Mucosa of rectum (tissue), 2 donors: ENCODE measurements around the gene EFR3B.

Source experiments
- H3K27ac ChIP-seq, 2 donors: one replicate each; pipeline ENCODE4 v1.7.0; 2013; ENCODE audit warnings: inconsistent platforms in 2 of 2, low read depth in 2 of 2, low read length in 2 of 2
- H3K27me3 ChIP-seq, 2 donors: one replicate each; pipeline ENCODE4 v1.7.0; 2013; ENCODE audit warnings: low read length in 2 of 2; ENCODE audit not compliant: control insufficient read depth in 2 of 2, insufficient read depth in 2 of 2
- H3K36me3 ChIP-seq, 2 donors: one replicate each; pipeline ENCODE4 v1.7.0; 2013; ENCODE audit warnings: low read length in 2 of 2; ENCODE audit not compliant: control insufficient read depth in 2 of 2, insufficient read depth in 2 of 2
- H3K4me1 ChIP-seq, 2 donors: one replicate each; pipeline ENCODE4 v1.7.0; 2013; ENCODE audit warnings: low read length in 2 of 2, mild to moderate bottlenecking in 1 of 2; ENCODE audit not compliant: control insufficient read depth in 2 of 2, insufficient read depth in 2 of 2
- H3K4me3 ChIP-seq, 2 donors: one replicate each; pipeline ENCODE4 v1.7.0; 2013; ENCODE audit warnings: low read length in 2 of 2
- H3K9ac ChIP-seq, 2 donors: one replicate each; pipeline ENCODE4 v1.7.0; 2013; ENCODE audit warnings: low read length in 2 of 2, low read depth in 1 of 2, mild to moderate bottlenecking in 1 of 2
- H3K9me3 ChIP-seq, 2 donors: one replicate each; pipeline ENCODE4 v1.7.0; 2013; ENCODE audit warnings: low read length in 2 of 2; ENCODE audit not compliant: control insufficient read depth in 2 of 2
- donor health status: healthy.
- donor health status: Normal muscosa, but diverticular disease.

The EFR3B gene

DNA sequence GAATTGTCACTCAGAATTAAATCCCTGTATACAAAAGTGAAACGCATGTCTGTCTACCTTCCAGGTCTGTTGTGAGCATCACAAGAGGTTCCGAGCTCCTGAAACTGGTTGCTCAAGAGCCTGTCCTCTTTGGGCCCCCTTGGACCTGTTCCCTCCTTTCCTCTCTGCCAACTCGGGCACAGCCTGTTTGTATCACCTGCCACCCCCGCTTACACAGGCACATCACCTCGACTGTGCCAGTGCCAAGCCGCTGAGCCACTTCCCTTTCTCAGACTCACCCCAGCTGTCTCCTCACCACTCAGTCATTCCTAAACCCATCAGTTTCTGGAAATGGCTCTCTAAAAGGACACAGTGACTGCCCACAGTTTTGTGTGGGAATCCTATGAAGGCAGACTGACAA lies 3.1 kb downstream of the EFR3B start:
- Histone ChIP-seq H3K9me3 (no peaks in the 10 kb centered on the region), H3K4me1 (peaks cover 16 to 17% of the 10 kb centered on the region in 2 donors), H3K27ac (no peak overlapping the region), H3K4me3 (no peak overlapping the region), H3K36me3 (no peaks in the 10 kb centered on the region), H3K27me3 (peaks cover 7 to 14% of the 10 kb centered on the region in 2 donors), H3K9ac (no peak overlapping the region)

DNA sequence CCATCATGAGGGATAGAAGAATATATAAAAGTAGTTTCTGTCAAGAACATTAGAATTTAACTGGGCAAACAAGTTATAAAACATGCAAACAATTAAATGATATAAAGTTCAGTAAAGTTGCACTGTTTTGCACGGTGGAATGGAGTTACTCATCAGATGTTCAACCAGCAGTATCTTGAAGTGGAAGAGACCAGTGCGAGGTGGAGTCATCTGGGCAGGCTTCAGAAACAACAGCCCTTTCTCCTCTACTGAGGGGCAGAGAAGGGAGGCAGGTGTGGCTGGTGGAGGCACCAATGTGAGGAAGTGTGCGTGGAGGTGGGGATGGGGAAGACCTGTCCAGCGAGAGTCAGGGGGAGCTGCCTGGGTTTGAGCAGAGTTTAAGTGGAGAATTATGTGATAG lies 7.5 kb downstream of the EFR3B start:
- no peaks in the 10 kb centered on the region for H3K36me3 ChIP-seq
- no peaks in the 10 kb centered on the region for H3K4me1 ChIP-seq
- H3K4me3 ChIP-seq, result no peak overlapping the region
- no peaks in the 10 kb centered on the region for H3K27me3 ChIP-seq
- H3K9me3 ChIP-seq, result no peaks in the 10 kb centered on the region
- no peak overlapping the region for H3K27ac ChIP-seq
- no peak overlapping the region for H3K9ac ChIP-seq

DNA sequence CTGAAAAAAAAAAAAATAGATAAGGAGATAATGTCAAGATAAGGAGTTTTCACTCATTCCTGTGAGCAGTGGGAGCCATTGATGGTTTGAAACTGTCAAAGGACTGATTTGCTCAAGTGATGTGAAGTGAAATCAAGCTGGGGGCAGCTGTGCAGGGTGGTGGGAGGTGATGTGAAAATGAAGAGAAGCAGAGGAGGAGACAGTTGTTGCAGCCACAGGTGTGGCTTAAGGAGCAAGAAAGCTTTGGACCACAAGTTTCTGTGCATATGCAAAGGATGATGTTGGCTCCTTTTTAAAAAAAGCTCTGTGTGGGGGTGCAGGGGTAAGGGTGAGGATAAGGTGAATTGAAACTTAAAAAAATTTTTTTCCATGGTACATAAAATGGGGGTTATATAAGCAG lies 8.3 kb downstream of the EFR3B start:
- no peaks in the 10 kb centered on the region for H3K27me3 ChIP-seq
- H3K4me3 ChIP-seq, result no peak overlapping the region
- H3K9me3 ChIP-seq, result no peaks in the 10 kb centered on the region
- H3K27ac ChIP-seq, result no peak overlapping the region
- no peaks in the 10 kb centered on the region for H3K36me3 ChIP-seq
- H3K4me1 ChIP-seq, result no peaks in the 10 kb centered on the region
- no peak overlapping the region for H3K9ac ChIP-seq

DNA sequence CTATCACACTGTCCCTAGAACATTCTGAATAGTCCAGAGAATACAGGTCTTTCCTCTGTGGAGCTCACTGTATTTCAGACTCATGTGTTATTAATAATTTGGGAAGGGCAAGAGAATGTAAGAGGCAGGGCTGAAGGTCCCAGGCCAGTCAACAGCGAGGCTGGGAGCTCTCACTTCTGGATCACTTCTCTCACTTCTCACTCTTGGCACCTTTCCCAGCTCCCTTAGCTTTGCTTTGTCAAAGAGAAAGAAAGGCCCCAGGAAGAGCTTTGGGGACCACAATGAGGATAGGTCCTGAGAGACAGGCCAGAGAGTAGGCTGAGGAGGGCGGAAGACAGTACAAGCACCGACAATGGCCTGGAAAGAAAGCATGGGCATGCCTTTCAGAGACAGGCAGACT lies 11.2 kb downstream of the EFR3B start:
- H3K27ac ChIP-seq, result no peak overlapping the region
- no peaks in the 10 kb centered on the region for H3K4me1 ChIP-seq
- H3K36me3 ChIP-seq, result no peaks in the 10 kb centered on the region
- H3K4me3 ChIP-seq, result no peak overlapping the region
- no peaks in the 10 kb centered on the region for H3K9me3 ChIP-seq
- no peaks in the 10 kb centered on the region for H3K27me3 ChIP-seq
- no peak overlapping the region for H3K9ac ChIP-seq

DNA sequence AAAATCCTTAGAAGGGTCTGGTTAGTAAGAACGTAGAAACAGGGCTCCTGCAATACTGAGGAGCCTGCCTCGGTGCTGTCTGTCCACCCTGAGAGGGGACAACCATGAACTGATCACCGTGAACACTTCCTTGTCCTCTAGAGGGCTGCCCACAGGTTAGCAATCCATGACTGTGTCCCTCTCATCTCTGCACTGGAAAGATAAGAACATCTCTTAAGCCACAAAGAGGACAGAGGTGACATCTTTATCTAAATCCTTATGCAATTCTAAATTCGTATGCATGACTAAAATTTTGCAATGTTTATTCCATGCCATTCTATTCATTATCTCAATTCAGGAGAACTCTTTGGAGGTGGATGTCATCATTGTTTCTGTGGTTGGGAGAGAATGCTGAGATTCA lies 12.8 kb downstream of the EFR3B start:
- Histone ChIP-seq H3K27ac (no peak overlapping the region), H3K36me3 (no peaks in the 10 kb centered on the region), H3K9ac (no peak overlapping the region), H3K9me3 (no peaks in the 10 kb centered on the region), H3K4me1 (no peaks in the 10 kb centered on the region), H3K27me3 (no peaks in the 10 kb centered on the region), H3K4me3 (no peak overlapping the region)

DNA sequence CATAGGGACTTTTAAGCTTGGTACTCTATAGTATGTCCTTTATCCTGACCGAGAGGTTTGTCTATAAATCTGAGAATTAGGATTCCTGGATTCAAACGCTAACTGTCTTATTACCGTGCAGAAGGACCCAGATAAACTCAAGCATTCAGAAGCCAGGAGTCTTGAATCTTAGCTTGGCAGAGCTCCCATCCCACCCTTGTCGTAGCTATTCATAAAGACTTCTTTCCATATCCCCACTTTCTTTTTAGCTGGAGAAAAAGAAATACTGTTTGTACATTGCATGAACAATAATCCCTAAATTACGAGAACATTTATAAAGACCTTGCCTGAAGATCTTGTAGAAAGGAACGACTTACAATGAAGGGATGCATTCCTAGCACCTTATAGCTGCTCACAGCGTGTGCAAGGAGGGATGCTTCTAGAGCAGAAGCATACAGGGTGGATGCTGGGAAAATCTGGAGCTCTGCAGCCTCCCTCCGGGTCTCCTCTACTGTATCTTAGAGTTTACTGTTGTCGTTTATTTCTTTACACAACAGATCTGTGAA lies 13.6 kb downstream of the EFR3B start:
- Histone ChIP-seq H3K36me3 (no peaks in the 10 kb centered on the region), H3K9me3 (no peaks in the 10 kb centered on the region), H3K9ac (no peak overlapping the region), H3K27me3 (no peaks in the 10 kb centered on the region), H3K27ac (no peak overlapping the region), H3K4me1 (no peaks in the 10 kb centered on the region), H3K4me3 (no peak overlapping the region)

DNA sequence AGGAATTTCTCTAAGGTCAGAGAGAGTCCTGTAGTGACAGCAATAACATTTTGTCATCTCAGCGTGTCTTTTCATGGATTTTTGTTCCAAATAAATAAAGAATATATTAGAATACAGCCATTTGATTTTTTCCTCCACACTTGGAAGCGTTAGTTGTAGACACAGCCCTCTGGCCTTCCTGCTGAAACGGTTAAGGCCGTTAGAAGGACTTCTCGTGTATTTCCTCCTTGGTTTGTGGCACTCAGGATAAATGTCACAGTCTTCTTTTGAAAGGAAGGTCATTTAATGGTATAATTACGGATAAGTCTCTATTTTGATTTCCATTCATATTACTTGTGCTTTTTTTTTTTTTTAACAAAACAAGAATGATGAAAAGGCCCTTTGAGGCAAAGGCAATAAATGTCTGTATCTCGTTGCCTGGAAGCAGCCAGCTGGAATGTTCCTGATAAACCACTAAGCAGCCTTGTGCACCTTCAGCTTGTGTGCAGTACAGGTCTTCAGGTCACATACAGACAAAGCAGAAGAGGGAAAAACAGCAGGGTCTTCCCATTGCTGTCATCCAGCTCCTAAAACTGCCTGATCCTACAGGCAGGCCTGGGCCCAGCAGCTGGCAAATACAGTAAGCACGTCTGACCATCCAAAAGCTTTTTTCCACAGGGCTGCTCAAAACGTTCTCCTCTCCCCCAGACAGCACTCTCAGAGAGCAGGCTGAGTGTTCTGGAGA lies 14.4 kb downstream of the EFR3B start:
- Histone ChIP-seq H3K27ac (no peak overlapping the region), H3K4me3 (no peak overlapping the region), H3K27me3 (no peaks in the 10 kb centered on the region), H3K9me3 (no peaks in the 10 kb centered on the region), H3K4me1 (no peaks in the 10 kb centered on the region), H3K36me3 (no peaks in the 10 kb centered on the region), H3K9ac (no peak overlapping the region)

DNA sequence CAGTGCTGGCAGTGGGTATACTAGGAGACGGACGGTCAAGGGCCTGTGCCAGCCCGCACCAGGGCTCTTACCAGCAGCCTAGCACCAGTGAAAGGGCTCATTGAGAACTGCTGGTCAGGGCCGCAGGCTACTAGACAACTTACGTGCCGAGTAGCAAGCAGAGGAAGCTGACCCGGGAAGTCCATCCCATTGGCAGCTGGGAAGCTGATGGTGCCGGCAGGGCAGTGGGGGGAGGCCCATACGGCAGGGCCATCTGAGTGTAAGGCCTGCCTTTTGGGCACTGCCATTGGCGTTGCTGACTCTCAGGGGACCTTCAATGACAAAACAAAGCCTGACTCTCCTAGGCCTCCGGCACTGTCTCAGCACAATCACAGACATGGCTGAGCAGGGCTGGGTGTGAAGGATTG lies 20.6 kb downstream of the EFR3B start:
- Histone ChIP-seq H3K36me3 (no peaks in the 10 kb centered on the region), H3K4me3 (no peak overlapping the region), H3K4me1 (no peaks in the 10 kb centered on the region), H3K9ac (no peak overlapping the region), H3K9me3 (no peaks in the 10 kb centered on the region), H3K27me3 (no peaks in the 10 kb centered on the region), H3K27ac (no peak overlapping the region)

DNA sequence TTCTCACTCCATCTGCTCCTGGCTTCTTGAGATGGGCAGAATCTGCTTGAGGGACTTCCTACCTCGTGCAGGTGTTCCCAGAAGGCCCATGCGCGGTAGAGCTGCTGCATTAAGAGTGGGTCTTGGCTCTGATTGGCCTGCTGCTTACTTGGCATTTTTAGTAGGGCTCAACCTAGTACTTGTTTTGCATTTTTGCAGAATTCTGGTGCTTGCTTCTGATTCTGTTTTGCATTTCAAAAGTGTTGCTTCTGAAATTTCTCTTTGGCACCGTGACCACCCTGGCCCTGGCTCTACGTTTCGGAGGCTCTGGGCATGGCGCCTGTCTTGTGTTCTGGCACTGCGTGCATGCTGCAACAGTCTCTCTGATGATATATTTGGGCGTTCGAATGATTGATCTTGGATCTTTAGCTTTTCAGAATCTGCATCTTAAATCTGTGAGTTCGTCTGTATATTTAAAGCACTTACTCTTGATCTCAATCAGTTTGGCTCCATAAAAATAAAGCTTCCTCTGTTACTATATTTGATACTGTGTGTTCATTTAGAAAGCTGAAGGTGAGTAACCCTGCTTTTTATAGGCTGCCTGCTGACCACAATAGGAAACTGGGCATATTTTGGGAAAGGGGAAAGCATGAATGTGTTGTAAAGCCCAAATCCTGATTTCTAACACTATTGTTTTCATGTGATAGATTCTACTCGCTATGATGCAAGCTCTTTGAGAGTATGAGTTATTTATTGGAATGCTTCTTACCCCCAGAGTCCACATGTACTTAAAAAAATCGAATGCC lies 22.2 kb downstream of the EFR3B start:
- H3K27ac ChIP-seq, result no peak overlapping the region
- H3K36me3 ChIP-seq, result no peaks in the 10 kb centered on the region
- no peaks in the 10 kb centered on the region for H3K9me3 ChIP-seq
- no peaks in the 10 kb centered on the region for H3K4me1 ChIP-seq
- H3K9ac ChIP-seq, result no peak overlapping the region
- no peaks in the 10 kb centered on the region for H3K27me3 ChIP-seq
- H3K4me3 ChIP-seq, result no peak overlapping the region

DNA sequence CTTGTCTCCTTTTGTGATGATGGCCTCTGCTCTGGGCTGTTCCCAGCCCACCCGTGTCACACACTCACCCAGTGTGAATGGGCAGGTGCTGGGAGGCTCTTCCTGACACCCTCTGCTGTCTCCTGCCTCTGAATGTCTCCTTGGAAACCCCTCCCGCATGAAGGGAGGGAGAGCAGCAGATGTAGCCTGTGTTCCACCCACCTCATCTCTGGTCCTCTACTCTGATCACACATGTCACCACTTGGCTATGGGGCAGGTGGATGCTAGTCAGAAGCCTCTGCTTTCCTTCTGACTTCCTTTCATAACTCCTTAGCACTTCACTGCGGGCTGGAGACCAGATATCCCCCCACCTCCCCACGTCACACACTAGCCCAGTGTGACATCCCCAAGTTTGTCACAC lies 23.9 kb downstream of the EFR3B start:
- Histone ChIP-seq H3K4me3 (no peak overlapping the region), H3K4me1 (no peaks in the 10 kb centered on the region), H3K36me3 (no peaks in the 10 kb centered on the region), H3K27ac (no peak overlapping the region), H3K9ac (no peak overlapping the region), H3K9me3 (no peaks in the 10 kb centered on the region), H3K27me3 (no peaks in the 10 kb centered on the region)
